HG03139 (cell line): ENCODE data around the gene CLEC12A.
A peak's percentile ranks its signal among the peaks of the same experiment; 100 is the strongest.
"Not testable (repeated sequence)": the region's sequence is repeated elsewhere in the genome, so short reads cannot be mapped to it uniquely, and the experiment has no call there.

Source experiments
- ATAC-seq: cut with Tn5 transposase; IDR thresholded peaks from one replicate; pipeline ENCODE4 v1.9.1; 2021; ENCODE audit not compliant: unreplicated experiment

The CLEC12A gene

GRCh38 chr12:9971181-9971580, at the start of gene CLEC12A:
Gene CLEC12A, plus strand, starts transcription at chr12:9971409. Its CDS starts 188 bp downstream, at chr12:9971597.
- no peak for ATAC-seq

GRCh38 chr12:9922429-9922828, 48.8 kb upstream of the CLEC12A start:
- no peak for ATAC-seq

- ATAC-seq = no peak
Measured at GRCh38 chr12:9925705-9926393, 45.4 kb upstream of the CLEC12A start.

GRCh38 chr12:9926876-9927275, 44.3 kb upstream of the CLEC12A start:
- no peak for ATAC-seq

GRCh38 chr12:9928607-9929006, 42.6 kb upstream of the CLEC12A start:
- ATAC-seq = no peak

GRCh38 chr12:9931245-9931644, 40.0 kb upstream of the CLEC12A start:
- ATAC-seq = no peak

- no peak for ATAC-seq
Measured at GRCh38 chr12:9932270-9932669, 38.9 kb upstream of the CLEC12A start, which contains the start of gene CLEC2A. Gene CLEC2A, minus strand, starts transcription at chr12:9932370. Its CDS starts 41 bp downstream, at chr12:9932329.

GRCh38 chr12:9933958-9934357, 37.3 kb upstream of the CLEC12A start:
- no peak for ATAC-seq

- no peak for ATAC-seq
Measured at GRCh38 chr12:9935026-9935425, 36.2 kb upstream of the CLEC12A start.

- no peak for ATAC-seq
Measured at GRCh38 chr12:9936591-9936990, 34.6 kb upstream of the CLEC12A start.

- no peak for ATAC-seq
Measured at GRCh38 chr12:9940375-9940774, 30.8 kb upstream of the CLEC12A start.

GRCh38 chr12:9941838-9942237, 29.4 kb upstream of the CLEC12A start:
- ATAC-seq = no peak

- no peak for ATAC-seq
Measured at GRCh38 chr12:9943240-9943639, 28.0 kb upstream of the CLEC12A start.

- ATAC-seq = no peak
Measured at GRCh38 chr12:9944391-9944790, 26.8 kb upstream of the CLEC12A start.

GRCh38 chr12:9947674-9948073, 23.5 kb upstream of the CLEC12A start:
- no peak for ATAC-seq

- peak; percentile 91 for ATAC-seq
Measured at GRCh38 chr12:9948606-9949296, 22.5 kb upstream of the CLEC12A start.

- peak; percentile 55 for ATAC-seq
Measured at GRCh38 chr12:9951026-9951675, 20.1 kb upstream of the CLEC12A start.

- not testable (repeated sequence) for ATAC-seq
Measured at GRCh38 chr12:9952954-9953729, 18.1 kb upstream of the CLEC12A start.

GRCh38 chr12:9957834-9958233, 13.4 kb upstream of the CLEC12A start:
- no peak for ATAC-seq

- no peak for ATAC-seq
Measured at GRCh38 chr12:9960590-9960989, 10.6 kb upstream of the CLEC12A start.

- peak; percentile 71 for ATAC-seq
Measured at GRCh38 chr12:9961106-9961505, 10.1 kb upstream of the CLEC12A start.
